ENCODE data around the gene ZNF25. TPM values are rescaled to one million over a fixed set of nuclear protein-coding genes. Genes with fewer than 3 reads are reported as not detected.
"Not testable (repeated sequence)": the region's sequence is repeated elsewhere in the genome, so short reads cannot be mapped to it uniquely, and the experiment has no call there.

Gene ZNF25
- polyA plus RNA-seq, 3 donors, result 3.3 to 11.1 (median 5.4) TPM

GRCh38 chr10:37952926-37953325 is 23.5 kb downstream of the ZNF25 start:
- no peak overlapping the region for H3K27ac ChIP-seq (ENCODE audit: low read depth, low read length)
- WGBS, 3 donors, result 92 to 96% (median 94%) methylated on average over 3 of the region's 3 CpGs

GRCh38 chr10:37952043-37952755 is 24.2 kb downstream of the ZNF25 start:
- WGBS, 3 donors, result 82 to 89% (median 87%) methylated on average over 2 of the region's 2 CpGs

DNA sequence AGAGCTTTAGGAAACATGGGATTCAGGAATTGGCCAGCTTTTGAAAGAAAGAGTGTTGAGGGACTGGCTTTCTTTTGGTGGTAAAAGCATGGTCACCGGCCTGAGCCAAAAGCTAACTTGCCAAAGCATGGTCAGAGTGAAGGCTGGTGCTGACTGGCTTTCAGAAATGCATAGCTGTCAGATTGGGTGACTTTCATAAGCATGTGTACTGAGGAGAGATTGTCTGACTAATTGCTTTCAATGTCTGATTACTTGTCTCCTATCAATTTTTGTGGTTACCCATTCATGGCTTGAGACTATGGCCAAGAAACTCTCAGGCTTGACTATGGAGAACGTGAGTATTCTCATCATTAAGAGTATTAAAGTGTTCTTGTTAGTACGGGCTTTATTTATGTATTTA is 28.2 kb downstream of the ZNF25 start:
- 81 to 93% (median 83%) methylated on average over 3 of the region's 3 CpGs for whole genome bisulfite sequencing, 3 donors
- no peak overlapping the region for H3K27ac ChIP-seq (ENCODE audit: low read depth, low read length)

More at GRCh38 chr10:37952043-37952755, 24.2 kb downstream of the ZNF25 start:
- no peak overlapping the region for H3K27ac ChIP-seq (ENCODE audit: low read depth, low read length)

- H3K27ac ChIP-seq (ENCODE audit: low read depth, low read length), result no peak overlapping the region
These were observed 28.9 kb downstream of the ZNF25 start for GRCh38 chr10:37947526-37947925.

- WGBS, 3 donors, result 62 to 84% (median 81%) methylated on average over 5 of the region's 5 CpGs
- H3K27ac ChIP-seq (ENCODE audit: low read depth, low read length), result no peak overlapping the region
These were observed 38.6 kb downstream of the ZNF25 start for GRCh38 chr10:37937864-37938263.

DNA sequence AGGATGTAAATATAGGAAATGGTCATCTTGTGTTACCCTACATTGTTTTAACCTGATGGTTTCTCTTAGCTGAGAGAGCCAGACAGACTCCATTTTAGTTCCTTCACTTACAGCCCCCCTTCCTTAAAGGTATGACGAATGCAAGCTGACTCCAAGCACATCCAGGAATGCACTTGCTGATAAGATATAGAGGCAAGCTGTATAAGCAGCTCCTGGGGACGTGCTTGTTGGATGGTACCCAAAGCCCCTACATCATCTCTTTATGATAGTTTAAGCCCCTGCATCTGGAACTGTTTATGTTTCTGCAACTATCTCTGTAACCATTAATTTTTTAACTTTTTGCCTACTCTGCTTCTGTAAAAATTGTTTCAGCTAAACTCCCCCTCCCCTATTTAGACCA is 41.7 kb downstream of the ZNF25 start:
- 46 to 56% (median 54%) methylated on average over 2 of the region's 2 CpGs for WGBS, 3 donors
- H3K27ac ChIP-seq (ENCODE audit: low read depth, low read length), result no peak overlapping the region

- no peak overlapping the region for H3K27ac ChIP-seq (ENCODE audit: low read depth, low read length)
- WGBS, 3 donors, result 34 to 58% (median 57%) methylated on average over 2 of the region's 2 CpGs
These were observed 46.0 kb downstream of the ZNF25 start for GRCh38 chr10:37930423-37930822.

DNA sequence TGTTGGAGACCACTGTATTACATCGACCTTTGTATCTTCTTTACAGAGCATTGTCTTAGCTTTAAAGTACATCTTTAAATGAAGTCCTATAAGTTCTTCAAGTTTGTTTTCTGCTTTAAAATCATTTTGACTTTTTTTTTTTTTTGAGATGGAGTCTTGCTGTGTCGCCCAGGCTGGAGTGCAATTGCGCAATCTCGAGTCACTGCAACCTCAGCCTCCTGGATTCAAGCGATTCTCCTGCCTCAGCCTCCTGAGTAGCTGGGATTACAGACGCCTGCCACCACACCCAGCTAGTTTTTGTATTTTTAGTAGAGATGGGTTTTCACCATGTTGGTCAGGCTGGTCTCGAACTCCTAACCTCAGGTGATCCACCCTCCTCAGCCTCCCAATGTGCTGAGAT is 68.3 kb downstream of the ZNF25 start:
- 61 to 87% (median 75%) methylated on average over 7 of the region's 7 CpGs for WGBS, 3 donors
- not testable (repeated sequence) for H3K27ac ChIP-seq (ENCODE audit: low read depth, low read length)

- WGBS, 3 donors, result 33 to 43% (median 36%) methylated on average over 2 of the region's 2 CpGs
- no peak overlapping the region for H3K27ac ChIP-seq (ENCODE audit: low read depth, low read length)
These were observed 70.1 kb downstream of the ZNF25 start for GRCh38 chr10:37906382-37906781.

Other genes starting within 250 kb of the ZNF25 start
- 1 to 10 TPM; 2.3 to 4.7 (median 2.5) TPM for gene ZNF248, start 119.0 kb downstream of the ZNF25 start, polyA plus RNA-seq
- 10 to 100 TPM in 1 of 3 donors, 1 to 10 TPM in 2; 6.9 to 11.1 (median 8.0) TPM for gene ZNF33A, start 34.0 kb upstream of the ZNF25 start, polyA plus RNA-seq
- 1 to 10 TPM; 4.4 to 9.9 (median 6.3) TPM for gene ZNF37A, start 117.7 kb upstream of the ZNF25 start, polyA plus RNA-seq

All from adipose tissue (tissue), 3 donors.